HCT116 (cell line): ENCODE measurements around the gene TMEM126A. TPM values are rescaled to one million over a fixed set of nuclear protein-coding genes. Genes with fewer than 3 reads are reported as not detected.

Experiments used
- ATAC-seq: fragments of 200-7000 bp; cut with Tn5 transposase; 2 replicates; pipeline ENCODE4 v1.9.1; 2020; ENCODE audit warnings: mild to moderate bottlenecking, moderate library complexity
- BruUV-seq: library from RNA; stranded (reverse); fragments of 400-500 nt; replicated peaks from 2 replicates; lab custom pipeline; 2021; lab: Mats Ljungman, UMichigan
- CTCF ChIA-PET: fragments of 300-600 bp; sonication (Branson Sonifier 250); formaldehyde crosslinking; loops from one replicate; lab custom pipeline; 2021; ENCODE audit warnings: antibody characterized with exemption; lab: Charles Lee
- POLR2A ChIA-PET: fragments of 300-600, 350-600 bp; sonication (Branson Sonifier 250); formaldehyde crosslinking; loops from one replicate; lab custom pipeline; 2021; ENCODE audit warnings: antibody characterized with exemption; lab: Charles Lee
- RAD21 ChIA-PET, 2 experiments: fragments of 300-600 bp; sonication (Branson Sonifier 250); formaldehyde crosslinking; loops; one replicate each; lab custom pipeline; 2023; ENCODE audit warnings: low total read pairs in 2 of 2; ENCODE audit not compliant: uncharacterized antibody in 2 of 2, unreplicated experiment in 2 of 2, low non-redundant PET in 1 of 2; lab: Charles Lee
- DNase-seq: peaks from one replicate; pipeline ENCODE4 v3.0.0-alpha.2; 2010; ENCODE audit warnings: low read depth, low spot score
- H2AFZ ChIP-seq: fragments of 200-600 bp; shearing (Covaris generic), sonication (generic); 2 replicates; pipeline ENCODE4 v1.6.1; 2017; ENCODE audit warnings: low read depth, mixed run types, mixed read lengths, antibody characterized with exemption, low read length; ENCODE audit not compliant: poor library complexity, severe bottlenecking
- H3K27ac ChIP-seq: 2 replicates; pipeline ENCODE4 v1.5.1; 2012; ENCODE audit warnings: low read depth, low read length
- H3K27me3 ChIP-seq: fragments of 200-600 bp; sonication (generic); 2 replicates; pipeline ENCODE4 v1.6.1; 2016; ENCODE audit warnings: mixed run types, low read length, mixed read lengths; ENCODE audit not compliant: insufficient read depth
- H3K36me3 ChIP-seq, 2 experiments: fragments of 200-500 bp in 1 of 2; fragments of 200-600 bp in 1 of 2; sonication (Bioruptor generic) in 1 of 2; sonication (generic) in 1 of 2; 2 replicates each; pipeline versions ENCODE4 v1.5.1 to v1.6.1; 2014 to 2016; ENCODE audit warnings: low read length in 2 of 2, inconsistent platforms in 1 of 2, mixed read lengths in 1 of 2, mixed run types in 1 of 2; ENCODE audit not compliant: insufficient read depth in 2 of 2, control insufficient read depth in 1 of 2
- H3K4me1 ChIP-seq, 2 experiments: fragments of 200-600 bp in 1 of 2; sonication (generic) in 1 of 2; 2 replicates each; pipeline versions ENCODE4 v1.5.1 to v1.6.1; 2012 to 2017; ENCODE audit warnings: low read length in 2 of 2, inconsistent platforms in 1 of 2, mild to moderate bottlenecking in 1 of 2, mixed read lengths in 1 of 2, mixed run types in 1 of 2, moderate library complexity in 1 of 2; ENCODE audit not compliant: insufficient read depth in 2 of 2, control insufficient read depth in 1 of 2
- H3K4me2 ChIP-seq: fragments of 200-600 bp; sonication (generic); 2 replicates; pipeline ENCODE4 v1.6.1; 2017; ENCODE audit warnings: mixed run types, low read length, mixed read lengths
- H3K4me3 ChIP-seq, 2 experiments: fragments of 200-600 bp in 1 of 2; sonication (generic) in 1 of 2; replicated peaks in 1 of 2; 2 replicates each; pipeline ENCODE4 v1.5.1; 2011 to 2016; ENCODE audit warnings: low read length in 2 of 2, control low read depth in 1 of 2, low read depth in 1 of 2, mild to moderate bottlenecking in 1 of 2, mixed read lengths in 1 of 2, mixed run types in 1 of 2
- H3K79me2 ChIP-seq: fragments of 200-600 bp; sonication (generic); 2 replicates; pipeline ENCODE4 v1.6.1; 2017; ENCODE audit warnings: mild to moderate bottlenecking, mixed run types, low read length, moderate library complexity, mixed read lengths; ENCODE audit not compliant: insufficient read depth
- H3K9ac ChIP-seq: fragments of 200-600 bp; sonication (generic); 2 replicates; pipeline ENCODE4 v1.6.1; 2016; ENCODE audit warnings: low read length, mixed read lengths
- H3K9me2 ChIP-seq: fragments of 200-600 bp; sonication (generic), shearing (Covaris generic); 2 replicates; pipeline ENCODE4 v1.6.1; 2017; ENCODE audit warnings: mixed run types, mild to moderate bottlenecking, moderate library complexity; ENCODE audit not compliant: insufficient read depth
- H3K9me3 ChIP-seq, 2 experiments: fragments of 200-500 bp in 1 of 2; fragments of 200-600 bp in 1 of 2; sonication (Bioruptor generic) in 1 of 2; sonication (generic) in 1 of 2; 2 replicates each; pipeline ENCODE4 v1.6.1; 2014 to 2017; ENCODE audit warnings: low read length in 2 of 2, mixed read lengths in 2 of 2, inconsistent platforms in 1 of 2, low read depth in 1 of 2, mild to moderate bottlenecking in 1 of 2, mixed run types in 1 of 2, moderate library complexity in 1 of 2; ENCODE audit not compliant: control insufficient read depth in 1 of 2, insufficient read depth in 1 of 2
- H4K20me1 ChIP-seq: fragments of 200-600 bp; sonication (generic), shearing (Covaris generic); 2 replicates; pipeline ENCODE4 v1.6.1; 2017; ENCODE audit warnings: mixed run types, mild to moderate bottlenecking, moderate library complexity; ENCODE audit not compliant: insufficient read depth
- ATF3 ChIP-seq: IDR thresholded peaks from 2 replicates; pipeline ENCODE4 v1.6.1; 2012
- CBX3 ChIP-seq: IDR thresholded peaks from 2 replicates; pipeline ENCODE4 v1.6.1; 2012; ENCODE audit warnings: low read depth
- CEBPB ChIP-seq: IDR thresholded peaks from 2 replicates; pipeline ENCODE4 v1.6.1; 2012; ENCODE audit warnings: low read depth
- EGR1 ChIP-seq: IDR thresholded peaks from 2 replicates; pipeline ENCODE4 v1.6.1; 2012; ENCODE audit warnings: low read depth
- EZH2 ChIP-seq: fragments of 200-600 bp; sonication (generic); IDR thresholded peaks from 2 replicates; pipeline ENCODE4 v1.6.1; 2017; ENCODE audit warnings: antibody characterized with exemption, mixed run types
- JUND ChIP-seq: IDR thresholded peaks from 2 replicates; pipeline ENCODE4 v1.6.1; 2012
- MAX ChIP-seq: IDR thresholded peaks from 2 replicates; pipeline ENCODE4 v1.6.1; 2012
- POLR2A ChIP-seq: IDR thresholded peaks from 2 replicates; pipeline ENCODE4 v1.7.0; 2011; ENCODE audit warnings: borderline replicate concordance; ENCODE audit not compliant: insufficient read depth, insufficient read length; ENCODE audit errors: extremely low read depth
- POLR2AphosphoS5 ChIP-seq: IDR thresholded peaks from 2 replicates; pipeline ENCODE4 v1.6.1; 2011; ENCODE audit warnings: mild to moderate bottlenecking, low read depth, low read length, moderate library complexity
- RAD21 ChIP-seq: IDR thresholded peaks from 2 replicates; pipeline ENCODE4 v1.6.1; 2012; ENCODE audit warnings: low read depth, mild to moderate bottlenecking
- REST ChIP-seq: IDR thresholded peaks from 2 replicates; pipeline ENCODE4 v1.6.1; 2012; ENCODE audit warnings: low read depth
- SIN3A ChIP-seq: IDR thresholded peaks from 2 replicates; pipeline ENCODE4 v1.6.1; 2012; ENCODE audit warnings: low read depth
- SP1 ChIP-seq: IDR thresholded peaks from 2 replicates; pipeline ENCODE4 v1.6.1; 2012; ENCODE audit warnings: low read depth
- SRF ChIP-seq: IDR thresholded peaks from 2 replicates; pipeline ENCODE4 v1.6.1; 2012; ENCODE audit warnings: low read depth
- TCF7L2 ChIP-seq: IDR thresholded peaks from 2 replicates; pipeline ENCODE4 v1.7.0; 2011; ENCODE audit warnings: borderline replicate concordance, inconsistent platforms; ENCODE audit not compliant: insufficient read depth, insufficient read length; ENCODE audit errors: extremely low read depth
- YY1 ChIP-seq: IDR thresholded peaks from 2 replicates; pipeline ENCODE4 v1.6.1; 2011; ENCODE audit warnings: low read length, low read depth, moderate library complexity, mild to moderate bottlenecking; ENCODE audit not compliant: insufficient replicate concordance; ENCODE audit errors: extremely low read depth
- ZNF274 ChIP-seq: fragments of 200-500 bp; sonication (Bioruptor generic); IDR thresholded peaks from 2 replicates; pipeline ENCODE4 v1.6.1; 2014; ENCODE audit warnings: mild to moderate bottlenecking, low read depth, low read length, inconsistent platforms
- intact Hi-C: fragments of 100-400 bp; cut with micrococcal nuclease; formaldehyde crosslinking; loops from 2 replicates; pipeline ENCODE4 v1.10.0; 2022
- total RNA-seq: library from RNA; stranded (reverse); gene quantifications from one replicate; pipeline ENCODE4 v1.2.1, GENCODE V29; 2021; ENCODE audit not compliant: unreplicated experiment
- TF ChIP-seq, protein P1 (sequence below), 3 experiments: fragments of 200-600 bp in 1 of 3; sonication (generic) in 1 of 3; IDR thresholded peaks in 2 of 3; conservative IDR thresholded peaks in 1 of 3; 2 replicates each; pipeline ENCODE4 v1.5.1; 2012 to 2017; ENCODE audit warnings: low read depth in 2 of 3, low read length in 2 of 3, antibody characterized with exemption in 1 of 3, borderline replicate concordance in 1 of 3, control low read depth in 1 of 3, mild to moderate bottlenecking in 1 of 3, mixed read lengths in 1 of 3, mixed run types in 1 of 3, moderate library complexity in 1 of 3; ENCODE audit not compliant: insufficient read depth in 1 of 3
- TF ChIP-seq, protein P2 (sequence below): IDR thresholded peaks from 2 replicates; pipeline ENCODE4 v1.6.1; 2011; ENCODE audit warnings: mild to moderate bottlenecking, low read length, moderate library complexity; ENCODE audit not compliant: insufficient replicate concordance; ENCODE audit errors: extremely low read depth

Gene TMEM126A
- total RNA-seq, 1 experiment from 2014 or later, result 24.1 TPM

GRCh38 chr11:85680897-85681296 is 33.1 kb downstream of the TMEM126A start:
- BruUV-seq, result no TSS peak

More at GRCh38 chr11:85680897-85681296, 33.1 kb downstream of the TMEM126A start:
- Histone ChIP-seq H3K27ac (no peak overlapping the region), H3K9ac (no peak overlapping the region), H3K79me2 (no peaks in the 10 kb centered on the region), H3K36me3 (no peaks in the 10 kb centered on the region), H3K27me3 (no peaks in the 10 kb centered on the region), H3K4me2 (no peak overlapping the region), H3K9me2 (no peaks in the 10 kb centered on the region), H2AFZ (no peak overlapping the region), H4K20me1 (no peaks in the 10 kb centered on the region), H3K4me3 (no peak overlapping the region), H3K9me3 (no peaks in the 10 kb centered on the region), H3K4me1 (no peaks in the 10 kb centered on the region)
- POLR2A ChIA-PET, result no interaction called here
- intact Hi-C loops, result no loop called here
- ATAC-seq (no peak), DNase-seq (no peak)
- CTCF ChIA-PET, result interaction anchor here (1.0 kb wide), 1 partner anchor 11 kb away, joined by 3 read pairs; no protein-coding TSS in a partner anchor
- TF ChIP-seq SIN3A, result no peak
- TF ChIP-seq RAD21, result no peak
- TF ChIP-seq SP1, result no peak
- TF ChIP-seq MAX, result no peak
- no peak for TF ChIP-seq CEBPB
- no peak for TF ChIP-seq REST
- no peak for TF ChIP-seq POLR2AphosphoS5
- no peak for TF ChIP-seq POLR2A
- TF ChIP-seq CBX3, result no peak
- TF ChIP-seq, protein P1, sequence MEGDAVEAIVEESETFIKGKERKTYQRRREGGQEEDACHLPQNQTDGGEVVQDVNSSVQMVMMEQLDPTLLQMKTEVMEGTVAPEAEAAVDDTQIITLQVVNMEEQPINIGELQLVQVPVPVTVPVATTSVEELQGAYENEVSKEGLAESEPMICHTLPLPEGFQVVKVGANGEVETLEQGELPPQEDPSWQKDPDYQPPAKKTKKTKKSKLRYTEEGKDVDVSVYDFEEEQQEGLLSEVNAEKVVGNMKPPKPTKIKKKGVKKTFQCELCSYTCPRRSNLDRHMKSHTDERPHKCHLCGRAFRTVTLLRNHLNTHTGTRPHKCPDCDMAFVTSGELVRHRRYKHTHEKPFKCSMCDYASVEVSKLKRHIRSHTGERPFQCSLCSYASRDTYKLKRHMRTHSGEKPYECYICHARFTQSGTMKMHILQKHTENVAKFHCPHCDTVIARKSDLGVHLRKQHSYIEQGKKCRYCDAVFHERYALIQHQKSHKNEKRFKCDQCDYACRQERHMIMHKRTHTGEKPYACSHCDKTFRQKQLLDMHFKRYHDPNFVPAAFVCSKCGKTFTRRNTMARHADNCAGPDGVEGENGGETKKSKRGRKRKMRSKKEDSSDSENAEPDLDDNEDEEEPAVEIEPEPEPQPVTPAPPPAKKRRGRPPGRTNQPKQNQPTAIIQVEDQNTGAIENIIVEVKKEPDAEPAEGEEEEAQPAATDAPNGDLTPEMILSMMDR (IDR thresholded peaks at IDR 0.05 in 2 of 3, conservative IDR thresholded peaks at IDR 0.05 in 1 of 3; ENCODE audit: borderline replicate concordance in 1 of 3, insufficient read depth in 1 of 3, low read depth in 2 of 3, low read length in 2 of 3), result no peak
- TF ChIP-seq EGR1, result no peak
- TF ChIP-seq ZNF274, result no peak
- TF ChIP-seq YY1, result no peak
- no peak for TF ChIP-seq ATF3
- TF ChIP-seq, protein P2, sequence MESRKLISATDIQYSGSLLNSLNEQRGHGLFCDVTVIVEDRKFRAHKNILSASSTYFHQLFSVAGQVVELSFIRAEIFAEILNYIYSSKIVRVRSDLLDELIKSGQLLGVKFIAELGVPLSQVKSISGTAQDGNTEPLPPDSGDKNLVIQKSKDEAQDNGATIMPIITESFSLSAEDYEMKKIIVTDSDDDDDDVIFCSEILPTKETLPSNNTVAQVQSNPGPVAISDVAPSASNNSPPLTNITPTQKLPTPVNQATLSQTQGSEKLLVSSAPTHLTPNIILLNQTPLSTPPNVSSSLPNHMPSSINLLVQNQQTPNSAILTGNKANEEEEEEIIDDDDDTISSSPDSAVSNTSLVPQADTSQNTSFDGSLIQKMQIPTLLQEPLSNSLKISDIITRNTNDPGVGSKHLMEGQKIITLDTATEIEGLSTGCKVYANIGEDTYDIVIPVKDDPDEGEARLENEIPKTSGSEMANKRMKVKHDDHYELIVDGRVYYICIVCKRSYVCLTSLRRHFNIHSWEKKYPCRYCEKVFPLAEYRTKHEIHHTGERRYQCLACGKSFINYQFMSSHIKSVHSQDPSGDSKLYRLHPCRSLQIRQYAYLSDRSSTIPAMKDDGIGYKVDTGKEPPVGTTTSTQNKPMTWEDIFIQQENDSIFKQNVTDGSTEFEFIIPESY, result no peak
- TF ChIP-seq TCF7L2, result no peak
- TF ChIP-seq JUND, result no peak
- no peak for TF ChIP-seq SRF
- no peak for TF ChIP-seq EZH2
- RAD21 ChIA-PET, result no interaction called here
